Kidney (tissue), 14 donors: ENCODE results near the gene CR1. TPM values are rescaled to one million over a fixed set of nuclear protein-coding genes. Genes with fewer than 3 reads are reported as not detected.

Experiments used
- DNase-seq, 5 donors: peaks; one replicate each; pipeline ENCODE4 v3.0.0-alpha.2; 2013 to 2020
- FAIRE-seq: peaks from 2 replicates; lab custom pipeline; 2012; peaks lifted over from hg19 to GRCh38; lab: Jason Lieb, UNC
- H3K27ac ChIP-seq, 2 donors: one replicate each; pipeline ENCODE4 v1.7.0; 2013; ENCODE audit warnings: low read depth in 2 of 2, low read length in 2 of 2, inconsistent platforms in 1 of 2
- H3K27me3 ChIP-seq: one replicate; pipeline ENCODE4 v1.7.1; 2013; ENCODE audit warnings: low read length, inconsistent platforms; ENCODE audit not compliant: control insufficient read depth, insufficient read depth
- H3K36me3 ChIP-seq, 3 donors: one replicate each; pipeline versions ENCODE4 v1.7.0 to v1.7.1; 2013; ENCODE audit warnings: low read length in 3 of 3, control low read depth in 1 of 3, inconsistent platforms in 1 of 3; ENCODE audit not compliant: insufficient read depth in 3 of 3, control insufficient read depth in 2 of 3
- H3K4me1 ChIP-seq, 3 donors: one replicate each; pipeline versions ENCODE4 v1.7.0 to v1.7.1; 2013; ENCODE audit warnings: low read length in 3 of 3, inconsistent platforms in 1 of 3, low read depth in 1 of 3; ENCODE audit not compliant: control insufficient read depth in 2 of 3, insufficient read depth in 2 of 3
- H3K4me3 ChIP-seq, 3 donors: one replicate each; pipeline versions ENCODE4 v1.7.0 to v1.8.1; 2013; ENCODE audit warnings: low read length in 3 of 3, control low read depth in 1 of 3, inconsistent platforms in 1 of 3
- H3K9ac ChIP-seq, 3 donors: one replicate each; pipeline versions ENCODE4 v1.7.0 to v1.7.1; 2013; ENCODE audit warnings: low read length in 3 of 3, control low read depth in 1 of 3, inconsistent platforms in 1 of 3
- H3K9me3 ChIP-seq, 3 donors: one replicate each; pipeline versions ENCODE4 v1.7.0 to v1.7.1; 2013; ENCODE audit warnings: low read length in 3 of 3, control low read depth in 1 of 3, inconsistent platforms in 1 of 3; ENCODE audit not compliant: control insufficient read depth in 2 of 3, insufficient read depth in 1 of 3
- CTCF ChIP-seq: IDR thresholded peaks from 3 replicates; pipeline ENCODE4 v1.5.1; 2012; ENCODE audit warnings: mild to moderate bottlenecking, moderate library complexity, borderline replicate concordance; ENCODE audit not compliant: insufficient read depth; ENCODE audit errors: extremely low read depth
- intact Hi-C: fragments of 100-400 bp; cut with DNase I; formaldehyde crosslinking; loops from one replicate; pipeline ENCODE4 v1.11.1; 2022
- polyA plus RNA-seq: library from polyadenylated mRNA; stranded (reverse); fragments of 350-450 nt; fragmentation: Illumina TruSeq; extraction: RNeasy Lipid Tissue Mini Kit (QIAGEN cat#74804); gene quantifications from one replicate; pipeline ENCODE4 v1.2.3, GENCODE V29; 2014; ENCODE audit warnings: low read depth, low replicate concordance; ENCODE audit not compliant: insufficient read depth
- total RNA-seq: library from RNA; stranded (reverse); fragmentation: NEBNext Ultra II Directional; extraction: Animal tissue kit (Norgen Biotek cat#: 25700); gene quantifications from one replicate; pipeline ENCODE4 v1.2.1, GENCODE V29; 2021
- donor health status: control.
- donor health status: control.
- donor health status: control.
- donor health status: control.
- donor health status: control.
- donor health status: DM: yes; HTN: yes; CAD: no.
- donor health status: Normal renal cell carcinoma (clear cell type).

Gene CR1
- total and polyA plus RNA-seq, 2 donors from 2014 or later, result 2.6 to 12.2 TPM

DNA sequence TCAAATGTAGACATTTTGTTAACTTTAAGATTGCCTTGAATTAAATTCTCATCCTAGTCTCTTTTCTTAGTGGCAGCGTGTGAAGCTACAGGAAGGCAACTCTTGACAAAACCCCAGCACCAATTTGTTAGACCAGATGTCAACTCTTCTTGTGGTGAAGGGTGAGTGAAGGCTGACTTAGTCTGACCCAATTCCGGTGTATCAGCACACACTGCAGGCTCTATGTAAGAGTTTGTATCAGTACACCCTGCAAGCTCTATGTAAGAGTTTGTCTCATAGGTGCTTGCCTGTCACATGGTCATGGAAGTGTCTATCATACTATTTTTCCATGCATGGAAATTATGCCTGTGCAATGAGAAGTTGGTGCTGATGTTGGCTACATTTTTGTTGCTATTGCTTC, 25.0 kb upstream of the CR1 start:
- Histone ChIP-seq H3K36me3 (no peaks in the 10 kb centered on the region), H3K27me3 (no peaks in the 10 kb centered on the region), H3K4me1 (no peaks in the 10 kb centered on the region), H3K9me3 (no peaks in the 10 kb centered on the region), H3K9ac (no peak overlapping the region), H3K4me3 (no peak overlapping the region), H3K27ac (no peak overlapping the region)
- FAIRE-seq, result no peak
- intact Hi-C loops, result no loop called here
- TF ChIP-seq CTCF, result no peak
- DNase-seq, result no peak

DNA sequence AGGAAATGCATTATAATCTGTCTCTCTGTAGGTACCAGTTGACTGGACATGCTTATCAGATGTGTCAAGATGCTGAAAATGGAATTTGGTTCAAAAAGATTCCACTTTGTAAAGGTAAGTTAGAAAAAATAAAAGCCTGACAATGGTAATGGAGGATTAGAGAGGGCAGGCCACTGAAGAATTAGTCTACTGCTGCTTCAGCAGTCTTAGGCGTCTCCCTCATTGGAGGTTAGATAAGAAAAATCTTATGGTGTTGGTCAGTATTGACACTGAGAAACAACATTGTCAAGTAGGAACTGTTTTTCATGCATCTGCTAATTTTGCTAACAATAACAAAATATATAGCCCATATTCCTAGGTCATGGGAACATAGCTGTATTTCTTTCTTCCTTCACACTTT, 21.7 kb upstream of the CR1 start:
- intact Hi-C loops, result no loop called here
- H3K4me1 ChIP-seq, result no peaks in the 10 kb centered on the region
- no peak overlapping the region for H3K4me3 ChIP-seq
- TF ChIP-seq CTCF, result no peak
- H3K27me3 ChIP-seq, result no peaks in the 10 kb centered on the region
- H3K36me3 ChIP-seq, result no peaks in the 10 kb centered on the region
- no peak overlapping the region for H3K27ac ChIP-seq
- no peak overlapping the region for H3K9ac ChIP-seq
- DNase-seq, result no peak
- no peaks in the 10 kb centered on the region for H3K9me3 ChIP-seq
- FAIRE-seq, result no peak

GRCh38 chr1:207486198-207486597, 9.8 kb upstream of the CR1 start:
- no peak for TF ChIP-seq CTCF
- Histone ChIP-seq H3K36me3 (no peaks in the 10 kb centered on the region), H3K27me3 (no peaks in the 10 kb centered on the region), H3K9ac (no peak overlapping the region), H3K4me3 (no peak overlapping the region), H3K4me1 (no peaks in the 10 kb centered on the region), H3K27ac (no peak overlapping the region), H3K9me3 (no peaks in the 10 kb centered on the region)
- intact Hi-C loops, result no loop called here
- no peak for FAIRE-seq
- no peak for DNase-seq

- FAIRE-seq (no peak), DNase-seq (no peak)
- no peak for TF ChIP-seq CTCF
- no peaks in the 10 kb centered on the region for H3K27me3 ChIP-seq
- H3K9me3 ChIP-seq, result no peaks in the 10 kb centered on the region
- intact Hi-C loops, result no loop called here
- no peak overlapping the region for H3K27ac ChIP-seq
- H3K4me3 ChIP-seq, result no peak overlapping the region
- no peak overlapping the region for H3K9ac ChIP-seq
- H3K36me3 ChIP-seq, result no peaks in the 10 kb centered on the region
- no peaks in the 10 kb centered on the region for H3K4me1 ChIP-seq
Measured at GRCh38 chr1:207487636-207488035, 8.3 kb upstream of the CR1 start.
